Measurements from ENCODE around the gene TAOK1.

- TF ChIP-seq CTCF (IDR thresholded peaks at IDR 0.05): no peak
- no peak for TF ChIP-seq EZH2 (IDR thresholded peaks at IDR 0.05; ENCODE audit: borderline replicate concordance, insufficient read depth, low read depth, low read length, poor library complexity, severe bottlenecking)
These were observed 45.1 kb upstream of the TAOK1 start for GRCh38 chr17:29345066-29345465.

All from B cell (primary cell).